Liver (tissue), 9 donors: Measurements from ENCODE around the gene USP46. TPM values are rescaled to one million over a fixed set of nuclear protein-coding genes. Genes with fewer than 3 reads are reported as not detected.

Experiments
- DNase-seq: peaks from one replicate; pipeline ENCODE4 v3.0.0-alpha.2; 2017; ENCODE audit warnings: low spot score
- H3K27ac ChIP-seq, 2 donors: one replicate each; pipeline ENCODE4 v1.7.0; 2013; ENCODE audit warnings: inconsistent platforms in 2 of 2, low read length in 2 of 2, control low read depth in 1 of 2, low read depth in 1 of 2, mild to moderate bottlenecking in 1 of 2
- H3K27me3 ChIP-seq, 4 donors: one replicate each; pipeline versions ENCODE4 v1.6.1 to v1.7.0; 2013; ENCODE audit warnings: low read length in 3 of 4, inconsistent platforms in 1 of 4, mild to moderate bottlenecking in 1 of 4, moderate library complexity in 1 of 4; ENCODE audit not compliant: control insufficient read depth in 4 of 4, insufficient read depth in 4 of 4
- H3K36me3 ChIP-seq, 4 donors: one replicate each; pipeline versions ENCODE4 v1.6.1 to v1.7.0; 2013; ENCODE audit warnings: low read length in 3 of 4, mild to moderate bottlenecking in 3 of 4, low read depth in 1 of 4, moderate library complexity in 1 of 4; ENCODE audit not compliant: control insufficient read depth in 4 of 4, insufficient read depth in 3 of 4
- H3K4me1 ChIP-seq, 4 donors: one replicate each; pipeline versions ENCODE4 v1.6.1 to v1.7.0; 2013; ENCODE audit warnings: low read length in 3 of 4, mild to moderate bottlenecking in 3 of 4, moderate library complexity in 1 of 4; ENCODE audit not compliant: control insufficient read depth in 4 of 4, insufficient read depth in 4 of 4
- H3K4me3 ChIP-seq, 3 donors: one replicate each; pipeline versions ENCODE4 v1.6.1 to v1.7.0; 2013; ENCODE audit warnings: low read length in 3 of 3, control low read depth in 1 of 3, low read depth in 1 of 3, mild to moderate bottlenecking in 1 of 3
- H3K9ac ChIP-seq, 2 donors: one replicate each; pipeline ENCODE4 v1.7.0; 2013; ENCODE audit warnings: low read length in 2 of 2, mild to moderate bottlenecking in 2 of 2, moderate library complexity in 2 of 2, control low read depth in 1 of 2, low read depth in 1 of 2
- H3K9me3 ChIP-seq, 4 donors: one replicate each; pipeline versions ENCODE4 v1.6.1 to v1.7.0; 2013; ENCODE audit warnings: low read length in 3 of 4; ENCODE audit not compliant: control insufficient read depth in 4 of 4
- ATF3 ChIP-seq: IDR thresholded peaks from 2 replicates; pipeline ENCODE4 v1.6.1; 2016; ENCODE audit warnings: antibody characterized with exemption
- CTCF ChIP-seq: fragments of 150-350 bp; IDR thresholded peaks from 2 replicates; pipeline ENCODE4 v1.5.1; 2017; ENCODE audit warnings: improper control_type of control experiment, low read depth, low read length; ENCODE audit not compliant: missing input control
- EGR1 ChIP-seq, 2 donors: IDR thresholded peaks; 2 replicates each; pipeline ENCODE4 v1.6.1; 2016 to 2018; ENCODE audit warnings: antibody characterized with exemption in 2 of 2, low read depth in 2 of 2
- FOXA1 ChIP-seq: IDR thresholded peaks from 2 replicates; pipeline ENCODE4 v1.6.1; 2016; ENCODE audit warnings: antibody characterized with exemption
- FOXA2 ChIP-seq: IDR thresholded peaks from 2 replicates; pipeline ENCODE4 v1.6.1; 2016; ENCODE audit warnings: antibody characterized with exemption
- GABPA ChIP-seq, 2 donors: IDR thresholded peaks in 1 of 2; conservative IDR thresholded peaks in 1 of 2; 2 replicates each; pipeline ENCODE4 v1.6.1; 2016; ENCODE audit warnings: antibody characterized with exemption in 2 of 2, mild to moderate bottlenecking in 1 of 2, moderate library complexity in 1 of 2
- HNF4A ChIP-seq, 2 donors: conservative IDR thresholded peaks; 2 replicates each; pipeline ENCODE4 v1.6.1; 2016; ENCODE audit warnings: antibody characterized with exemption in 2 of 2, mild to moderate bottlenecking in 2 of 2
- HNF4G ChIP-seq: IDR thresholded peaks from 2 replicates; pipeline ENCODE4 v1.6.1; 2016; ENCODE audit warnings: antibody characterized with exemption
- JUND ChIP-seq, 2 donors: IDR thresholded peaks; 2 replicates each; pipeline ENCODE4 v1.6.1; 2016; ENCODE audit warnings: antibody characterized with exemption in 2 of 2
- MAX ChIP-seq: IDR thresholded peaks from 2 replicates; pipeline ENCODE4 v1.6.1; 2016; ENCODE audit warnings: antibody characterized with exemption
- NR2F2 ChIP-seq: IDR thresholded peaks from 2 replicates; pipeline ENCODE4 v1.6.1; 2016; ENCODE audit warnings: antibody characterized with exemption
- RAD21 ChIP-seq, 2 donors: IDR thresholded peaks; 2 replicates each; pipeline ENCODE4 v1.6.1; 2016; ENCODE audit warnings: antibody characterized with exemption in 2 of 2, mild to moderate bottlenecking in 2 of 2
- REST ChIP-seq: IDR thresholded peaks from 2 replicates; pipeline ENCODE4 v1.6.1; 2016; ENCODE audit warnings: antibody characterized with exemption, mild to moderate bottlenecking
- RXRA ChIP-seq, 2 donors: IDR thresholded peaks; 2 replicates each; pipeline ENCODE4 v1.6.1; 2017 to 2018; ENCODE audit warnings: antibody characterized with exemption in 2 of 2, mild to moderate bottlenecking in 1 of 2
- SP1 ChIP-seq: IDR thresholded peaks from 2 replicates; pipeline ENCODE4 v1.6.1; 2018; ENCODE audit warnings: antibody characterized with exemption, mild to moderate bottlenecking
- TAF1 ChIP-seq: conservative IDR thresholded peaks from 2 replicates; pipeline ENCODE4 v1.6.1; 2016; ENCODE audit warnings: antibody characterized with exemption, mild to moderate bottlenecking
- YY1 ChIP-seq: IDR thresholded peaks from 2 replicates; pipeline ENCODE4 v1.6.1; 2016; ENCODE audit warnings: antibody characterized with exemption, mild to moderate bottlenecking
- WGBS: extraction: QIAGEN DNeasy Blood & Tissue Kit; methylation state at CpG from one replicate; pipeline ENCODE4 v1.1.7; 2013; 5-methylcytosine and 5-hydroxymethylcytosine counted together
- polyA plus RNA-seq, 2 donors: library from polyadenylated mRNA; stranded (reverse) in 1 of 2; unstranded in 1 of 2; fragments of 200-250 nt in 1 of 2; fragments of >200 nt in 1 of 2; fragmentation: Nextera tagmentation in 1 of 2; extraction: Ambion mirVana in 1 of 2; gene quantifications; one replicate each; pipeline versions ENCODE4 v1.2.1 to v1.2.3, GENCODE V29; 2013 to 2015
- total RNA-seq, 2 donors: library from RNA; depleted of rRNA; stranded (reverse); fragments of >200 nt; gene quantifications; one replicate each; pipeline ENCODE4 v1.2.3, GENCODE V29; 2014
- TF ChIP-seq, protein P1 (sequence below): IDR thresholded peaks from 2 replicates; pipeline ENCODE4 v1.6.1; 2016; ENCODE audit warnings: antibody characterized with exemption
- donor health status: healthy.
- donor health status: healthy.
- donor health status: healthy.
- donor health status: healthy.
- donor health status: healthy.

Gene USP46
- total and polyA plus RNA-seq, 4 donors: 2.3 to 5.5 (median 3.9) TPM

- TF ChIP-seq MAX (no peak), TAF1 (no peak), RAD21 (IDR thresholded peaks at IDR 0.05) (no peak), EGR1 (IDR thresholded peaks at IDR 0.05; ENCODE audit: low read depth in 2 of 2) (no peak), YY1 (no peak)
These were observed 10.3 kb downstream of the USP46 start (continued) for GRCh38 chr4:52648836-52649235.

DNA sequence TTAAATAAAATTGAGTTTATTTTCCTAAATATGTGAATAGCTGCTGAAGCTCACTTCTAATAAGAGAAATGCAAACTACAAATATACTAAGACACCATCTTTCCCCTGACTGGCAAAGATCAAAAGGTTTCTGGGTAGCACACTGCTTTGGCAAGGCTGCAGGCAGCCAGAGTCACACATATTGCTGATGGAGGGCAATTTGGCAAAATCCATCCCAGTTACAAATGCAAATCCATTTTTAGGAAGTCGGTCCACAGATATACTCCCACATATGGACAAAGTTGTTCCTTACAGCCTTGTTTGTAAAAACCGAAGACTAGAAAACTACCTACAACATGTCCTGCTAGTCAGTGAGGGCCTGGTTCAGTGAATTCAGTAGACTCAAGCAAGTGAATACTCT is 12.4 kb downstream of the USP46 start:
- TF ChIP-seq SP1 (no peak), FOXA2 (no peak)
- Histone ChIP-seq H3K36me3 (no peaks in the 10 kb centered on the region), H3K4me1 (peaks cover 0 to 10% (median 9%) of the 10 kb centered on the region in 4 donors), H3K9ac (no peak overlapping the region), H3K9me3 (no peaks in the 10 kb centered on the region), H3K27me3 (no peaks in the 10 kb centered on the region), H3K27ac (no peak overlapping the region), H3K4me3 (no peak overlapping the region)
- WGBS: 95% methylated on average over 2 of the region's 2 CpGs
- DNase-seq: no peak

GRCh38 chr4:52646096-52646495 is 13.0 kb downstream of the USP46 start:
- Histone ChIP-seq H3K27me3 (no peaks in the 10 kb centered on the region), H3K4me1 (peaks cover 0 to 10% (median 9%) of the 10 kb centered on the region in 4 donors), H3K4me3 (no peak overlapping the region), H3K9ac (no peak overlapping the region), H3K9me3 (no peaks in the 10 kb centered on the region), H3K27ac (no peak overlapping the region), H3K36me3 (no peaks in the 10 kb centered on the region)
- DNase-seq: no peak
- no peak for TF ChIP-seq HNF4A (conservative IDR thresholded peaks at IDR 0.05)
- WGBS: 98% methylated on average over 3 of the region's 3 CpGs

- no peak for DNase-seq
- Histone ChIP-seq H3K27ac (no peak overlapping the region), H3K27me3 (no peaks in the 10 kb centered on the region), H3K9me3 (no peaks in the 10 kb centered on the region), H3K4me3 (no peak overlapping the region), H3K36me3 (no peaks in the 10 kb centered on the region), H3K9ac (no peak overlapping the region), H3K4me1 (peaks cover 0 to 10% (median 9%) of the 10 kb centered on the region in 4 donors)
- no peak for TF ChIP-seq REST
- no peak for TF ChIP-seq RXRA (IDR thresholded peaks at IDR 0.05)
- no peak for TF ChIP-seq FOXA1
- no peak for TF ChIP-seq GABPA (IDR thresholded peaks at IDR 0.05 in 1 of 2, conservative IDR thresholded peaks at IDR 0.05 in 1 of 2)
- TF ChIP-seq HNF4G: no peak
- no peak for TF ChIP-seq FOXA2
- TF ChIP-seq CTCF: no peak
- no peak for TF ChIP-seq RAD21 (IDR thresholded peaks at IDR 0.05)
- TF ChIP-seq JUND (IDR thresholded peaks at IDR 0.05): no peak
- no peak for TF ChIP-seq TAF1
- TF ChIP-seq EGR1 (IDR thresholded peaks at IDR 0.05; ENCODE audit: low read depth in 2 of 2): no peak
- TF ChIP-seq, protein P1, sequence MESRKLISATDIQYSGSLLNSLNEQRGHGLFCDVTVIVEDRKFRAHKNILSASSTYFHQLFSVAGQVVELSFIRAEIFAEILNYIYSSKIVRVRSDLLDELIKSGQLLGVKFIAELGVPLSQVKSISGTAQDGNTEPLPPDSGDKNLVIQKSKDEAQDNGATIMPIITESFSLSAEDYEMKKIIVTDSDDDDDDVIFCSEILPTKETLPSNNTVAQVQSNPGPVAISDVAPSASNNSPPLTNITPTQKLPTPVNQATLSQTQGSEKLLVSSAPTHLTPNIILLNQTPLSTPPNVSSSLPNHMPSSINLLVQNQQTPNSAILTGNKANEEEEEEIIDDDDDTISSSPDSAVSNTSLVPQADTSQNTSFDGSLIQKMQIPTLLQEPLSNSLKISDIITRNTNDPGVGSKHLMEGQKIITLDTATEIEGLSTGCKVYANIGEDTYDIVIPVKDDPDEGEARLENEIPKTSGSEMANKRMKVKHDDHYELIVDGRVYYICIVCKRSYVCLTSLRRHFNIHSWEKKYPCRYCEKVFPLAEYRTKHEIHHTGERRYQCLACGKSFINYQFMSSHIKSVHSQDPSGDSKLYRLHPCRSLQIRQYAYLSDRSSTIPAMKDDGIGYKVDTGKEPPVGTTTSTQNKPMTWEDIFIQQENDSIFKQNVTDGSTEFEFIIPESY: no peak
- TF ChIP-seq MAX: no peak
- TF ChIP-seq SP1: no peak
- no peak for TF ChIP-seq NR2F2
- TF ChIP-seq HNF4A (conservative IDR thresholded peaks at IDR 0.05): no peak
- TF ChIP-seq ATF3: no peak
These were observed 13.8 kb downstream of the USP46 start for GRCh38 chr4:52645300-52645699.
